ENCODE results near the gene DNAH14.
"Not testable (repeated sequence)": the region's sequence is repeated elsewhere in the genome, so short reads cannot be mapped to it uniquely, and the experiment has no call there.

Gene DNAH14

DNA sequence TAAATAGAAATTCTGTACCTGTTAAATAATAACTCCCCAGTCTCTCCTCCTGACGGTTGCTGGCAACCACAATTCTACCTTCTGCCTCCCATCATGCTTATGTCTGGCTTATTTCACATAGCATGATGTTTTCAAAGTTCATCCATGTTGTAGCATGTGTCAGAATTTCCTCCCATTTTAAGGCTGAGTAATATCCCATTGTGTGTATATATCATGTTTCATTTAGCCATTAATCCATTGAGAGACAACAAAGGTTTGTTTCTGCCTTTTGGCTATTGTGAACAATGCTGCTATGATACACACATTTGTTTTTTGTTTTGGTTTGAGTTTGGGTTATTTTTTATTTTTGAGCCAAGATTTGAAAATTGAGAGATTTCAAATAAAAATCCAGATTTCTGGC is 426.4 kb downstream of the DNAH14 start:
- DNase-seq: no peak

DNA sequence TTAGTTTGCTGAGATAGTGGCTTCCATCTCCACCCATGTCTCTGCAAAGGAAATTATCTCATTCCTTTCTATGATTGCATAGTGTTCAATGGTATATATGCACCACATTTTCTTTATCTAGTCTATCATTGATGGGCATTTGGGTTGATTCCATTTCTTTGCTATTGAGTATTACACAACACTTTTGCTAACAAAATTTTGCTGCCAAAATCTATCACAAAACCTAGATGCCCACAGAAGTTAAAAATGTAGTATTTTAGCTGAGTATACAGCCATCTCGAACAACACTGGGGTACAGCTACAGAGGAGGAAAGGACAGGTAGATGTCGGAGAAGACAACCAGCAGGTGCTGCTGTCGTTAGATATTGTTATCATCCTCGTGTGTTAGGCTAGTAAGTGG is 430.6 kb downstream of the DNAH14 start:
- DNase-seq: no peak

DNA sequence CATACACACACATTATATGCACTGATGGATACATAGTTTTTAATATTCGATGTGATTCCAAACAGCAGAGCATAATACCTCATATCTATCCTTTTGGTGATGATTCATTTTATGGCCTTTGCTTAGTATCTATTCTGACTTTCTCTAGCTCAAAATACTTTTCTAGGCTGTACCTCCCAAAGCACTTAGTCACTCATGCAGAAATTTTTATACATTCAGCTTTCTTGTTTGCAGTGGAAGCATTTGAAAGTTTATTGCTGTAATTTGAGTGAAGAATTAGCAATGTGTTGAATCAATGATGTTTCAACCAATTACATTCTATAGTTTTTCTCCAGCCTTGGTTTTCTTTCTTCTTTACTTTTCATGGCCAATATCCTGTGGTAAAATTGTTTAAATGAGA is 431.7 kb downstream of the DNAH14 start:
- no peak for DNase-seq

DNA sequence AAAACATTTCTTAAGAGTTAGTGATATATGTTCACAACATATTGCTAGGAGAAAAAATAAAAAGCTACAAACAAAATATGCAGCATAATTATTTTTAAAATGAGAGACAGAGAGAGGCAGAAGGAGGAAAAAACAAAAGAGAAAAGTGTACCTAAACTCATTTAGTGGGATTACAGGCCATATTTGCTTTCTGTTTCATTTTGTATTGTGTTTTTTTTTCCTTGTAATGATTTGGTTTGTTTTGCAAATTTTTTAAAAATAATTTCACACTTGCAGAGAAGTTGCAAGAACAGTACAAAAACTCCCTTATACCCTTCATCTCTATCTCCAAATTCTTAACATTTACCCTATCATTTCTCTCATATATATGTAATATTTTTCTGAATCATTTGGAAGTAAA is 433.3 kb downstream of the DNAH14 start:
- no peak for DNase-seq

DNA sequence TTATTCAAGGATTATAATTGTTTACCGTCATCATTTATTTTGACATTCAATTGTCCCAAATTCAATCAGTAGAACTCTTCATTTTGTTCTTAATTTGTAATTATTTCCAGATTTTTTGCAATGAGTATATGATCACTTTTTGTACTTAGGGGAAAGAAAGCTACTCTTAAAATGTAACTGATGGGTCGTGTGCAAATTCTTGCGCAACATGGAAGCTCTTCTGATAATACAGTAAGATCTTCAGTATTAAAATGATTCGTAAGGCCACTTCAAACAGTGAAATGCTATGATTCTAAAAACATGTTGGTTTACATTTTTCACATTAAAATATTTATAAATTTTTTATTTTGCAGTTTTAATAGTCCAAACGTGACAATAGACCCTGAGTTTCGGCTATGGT is 435.0 kb downstream of the DNAH14 start:
- DNase-seq: no peak

DNA sequence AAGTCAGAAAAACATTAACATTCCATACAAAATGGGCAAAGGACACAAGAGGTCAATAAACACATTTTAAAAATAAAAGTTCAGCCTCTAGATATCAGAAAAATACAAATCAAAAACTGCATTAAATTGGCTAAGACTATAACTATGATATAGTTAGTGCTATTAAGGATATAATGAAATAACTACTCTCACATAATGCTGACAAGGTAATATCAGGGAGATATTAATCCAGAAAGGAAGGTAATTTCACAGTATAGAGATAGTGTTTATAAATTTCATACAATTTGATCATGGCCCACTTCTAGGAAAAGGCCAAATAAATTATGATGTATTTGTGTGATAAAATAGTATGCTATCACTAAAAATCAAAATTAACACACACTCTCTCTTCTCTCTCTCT is 436.5 kb downstream of the DNAH14 start:
- DNase-seq: no peak

DNA sequence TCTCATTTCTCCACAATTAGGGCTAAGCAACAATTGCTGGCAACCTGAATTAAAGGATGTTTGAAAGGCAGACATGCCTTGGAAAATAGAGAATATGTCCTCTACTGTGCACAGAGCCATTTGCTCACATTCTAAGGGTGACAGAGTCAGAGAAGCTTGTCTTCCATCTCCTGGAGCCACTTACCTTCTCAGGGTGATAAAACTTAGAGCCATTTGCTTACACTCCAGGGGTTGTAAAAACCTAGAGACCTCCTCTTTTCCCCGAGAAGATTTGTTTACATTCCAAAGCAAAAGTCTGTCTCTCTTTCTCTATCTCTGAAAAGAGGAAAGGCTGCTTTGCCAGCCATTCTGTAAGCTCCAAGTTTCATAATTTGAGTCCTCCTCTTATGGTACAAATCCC is 437.1 kb downstream of the DNAH14 start:
- DNase-seq: no peak

DNA sequence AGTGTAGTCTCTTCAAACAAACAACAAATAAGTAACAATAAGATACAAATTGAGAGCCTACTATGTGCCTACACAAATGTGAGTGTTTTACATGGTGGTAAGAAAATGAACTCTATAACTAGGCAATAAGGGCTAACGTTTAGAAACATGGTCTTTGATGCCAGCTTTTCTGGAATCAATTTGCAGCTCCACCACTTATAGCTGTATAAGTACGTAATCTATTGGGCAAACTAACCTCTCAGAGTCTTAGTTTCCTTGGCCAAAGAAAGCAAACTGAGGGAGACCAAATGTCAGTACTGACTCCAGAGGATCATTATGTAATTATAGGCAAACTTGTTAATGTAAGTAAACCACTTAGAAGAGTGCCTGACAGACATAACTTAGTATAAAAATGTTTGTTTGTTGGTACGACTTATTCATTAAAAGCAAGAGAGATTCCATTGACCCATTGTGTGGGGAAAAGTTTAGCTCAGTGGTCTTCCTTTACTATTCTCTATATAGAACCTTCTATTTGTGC is 438.6 kb downstream of the DNAH14 start:
- no peak for DNase-seq

DNA sequence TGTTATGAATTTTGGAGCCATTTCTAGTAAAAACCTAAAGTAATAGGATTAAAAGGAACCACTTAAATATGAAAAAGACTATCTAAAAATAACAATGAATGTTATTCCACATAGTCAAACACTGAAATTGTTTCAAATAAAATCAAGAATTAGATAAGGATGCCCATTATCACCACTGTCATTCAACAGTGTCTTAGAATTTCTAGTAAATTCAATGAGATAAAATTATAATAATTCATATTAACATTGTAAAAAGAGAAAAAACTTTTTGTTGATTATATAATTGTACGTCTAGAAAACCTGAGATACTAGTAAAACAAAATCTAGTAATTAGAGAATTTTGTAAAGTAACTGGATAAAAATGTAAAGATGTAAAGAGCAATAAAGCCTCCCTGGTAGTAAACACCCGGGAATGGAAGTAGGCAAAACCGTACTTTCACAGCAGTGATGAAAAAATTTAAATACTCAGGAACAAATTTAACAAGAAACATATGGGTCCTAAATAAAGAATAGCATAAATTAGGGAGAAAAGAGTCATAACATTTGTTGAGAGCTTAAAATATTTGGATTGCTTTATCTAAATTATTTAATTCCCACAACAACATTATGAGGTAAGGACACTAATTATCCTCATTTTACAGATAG is 442.0 kb downstream of the DNAH14 start:
- DNase-seq: no peak

DNA sequence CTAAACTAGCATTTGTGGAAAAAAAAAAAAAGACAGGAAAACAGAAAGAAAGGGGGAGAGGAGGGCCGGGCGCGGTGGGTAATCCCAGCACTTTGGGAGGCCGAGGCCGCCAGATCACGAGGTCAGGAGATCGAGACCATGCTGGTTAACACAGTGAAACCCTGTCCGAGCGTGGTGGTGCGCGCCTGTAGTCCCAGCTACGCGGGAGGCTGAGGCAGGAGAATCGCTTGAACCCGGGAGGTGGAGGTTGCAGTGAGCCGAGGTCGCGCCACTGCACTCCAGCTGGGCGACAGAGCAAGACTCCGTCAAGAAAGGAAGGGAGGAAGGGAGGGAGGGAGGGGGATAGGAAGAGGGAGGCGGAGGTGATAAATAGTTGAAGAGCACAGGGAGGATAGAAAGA is 443.7 kb downstream of the DNAH14 start:
- DNase-seq: no peak

DNA sequence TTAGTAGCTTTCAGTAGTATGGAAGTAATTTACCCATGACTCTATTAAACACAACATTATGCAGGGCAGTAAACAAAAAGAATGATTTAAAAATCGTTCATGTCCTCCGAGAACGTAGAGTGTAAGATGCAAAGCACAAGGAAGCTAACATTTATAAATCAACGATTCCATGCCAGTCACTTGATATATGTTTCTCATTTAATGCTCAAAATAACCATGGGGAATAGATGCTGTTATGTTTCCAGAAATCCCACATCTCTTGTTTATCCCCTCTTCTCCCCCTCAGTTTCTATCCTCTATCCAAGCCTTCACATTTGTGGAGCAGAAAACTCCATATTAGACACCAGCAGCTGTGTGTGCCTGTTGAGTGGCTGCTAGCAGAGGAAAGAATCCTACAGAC is 445.5 kb downstream of the DNAH14 start:
- DNase-seq: no peak

DNA sequence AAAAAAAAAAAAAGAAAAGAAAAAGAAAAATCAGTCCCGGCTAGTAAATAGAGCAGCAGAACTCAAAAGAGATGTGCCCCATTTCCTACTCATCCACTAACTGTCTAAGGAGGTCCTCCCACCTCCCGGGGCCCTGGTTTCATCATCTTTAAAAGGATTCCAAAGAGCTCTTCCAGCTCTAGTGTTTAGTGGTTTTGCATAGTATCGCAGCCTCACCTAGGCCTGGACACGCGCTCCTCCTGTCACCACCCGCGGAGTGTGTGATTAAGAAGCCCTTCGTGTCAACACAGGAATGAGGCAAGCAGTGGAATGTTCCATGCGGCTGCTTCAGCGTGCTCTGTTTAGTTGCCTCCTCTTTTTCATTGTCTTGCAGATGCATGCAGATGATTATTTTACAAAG is 449.4 kb downstream of the DNAH14 start:
- peak; percentile 74 for DNase-seq

DNA sequence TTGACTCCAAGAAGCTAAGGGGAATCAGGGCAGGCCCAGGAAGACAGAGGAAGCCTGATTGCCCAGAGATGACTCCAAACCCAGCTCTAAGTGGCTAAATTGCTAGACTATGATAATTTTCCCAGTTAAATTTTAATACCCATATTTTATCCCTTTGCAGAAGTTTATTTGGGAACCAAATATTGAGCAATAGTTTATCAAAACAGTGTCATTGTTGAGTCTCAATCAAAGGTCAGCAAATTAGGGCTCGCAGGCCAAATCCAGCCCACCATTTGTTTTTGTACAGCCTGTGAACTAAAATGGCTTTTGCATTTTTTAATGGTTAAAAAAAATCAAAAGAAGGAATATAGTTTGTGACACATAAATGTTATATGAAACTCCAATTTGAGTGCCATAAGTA is 451.2 kb downstream of the DNAH14 start:
- DNase-seq: no peak

DNA sequence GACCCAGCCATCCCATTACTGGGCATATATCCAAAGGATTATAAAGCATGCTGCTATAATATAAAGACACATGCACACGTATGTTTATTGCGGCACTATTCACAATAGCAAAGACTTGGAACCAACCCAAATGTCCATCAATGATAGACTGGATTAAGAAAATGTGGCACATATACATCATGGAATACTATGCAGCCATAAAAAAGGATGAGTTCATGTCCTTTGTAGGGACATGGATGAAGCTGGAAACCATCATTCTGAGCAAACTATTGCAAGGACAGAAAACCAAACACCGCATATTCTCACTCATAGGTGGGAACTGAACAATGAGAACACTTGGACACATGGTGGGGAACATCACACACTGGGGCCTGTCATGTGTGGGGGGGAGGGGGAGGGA is 457.4 kb downstream of the DNAH14 start:
- not testable (repeated sequence) for DNase-seq

DNA sequence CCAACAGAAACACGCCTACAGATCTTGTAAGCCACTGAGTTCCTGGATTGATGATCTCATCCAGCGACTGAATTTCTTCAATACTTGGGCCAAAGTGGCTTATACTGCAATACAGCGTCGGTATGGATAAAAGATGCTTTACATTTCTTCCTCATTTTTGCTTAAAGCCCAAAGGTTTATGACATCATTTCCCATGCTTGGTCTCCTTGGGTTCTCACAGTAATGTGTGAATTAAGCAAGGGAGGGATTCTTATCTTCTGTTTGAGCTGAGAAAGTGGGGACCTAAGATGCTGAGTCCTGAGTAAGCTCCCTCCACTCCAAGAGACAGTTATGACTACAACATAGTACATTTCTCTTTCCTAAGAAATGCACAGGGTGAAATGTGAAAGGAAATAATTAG is 458.9 kb downstream of the DNAH14 start:
- peak; percentile 21 for DNase-seq

DNA sequence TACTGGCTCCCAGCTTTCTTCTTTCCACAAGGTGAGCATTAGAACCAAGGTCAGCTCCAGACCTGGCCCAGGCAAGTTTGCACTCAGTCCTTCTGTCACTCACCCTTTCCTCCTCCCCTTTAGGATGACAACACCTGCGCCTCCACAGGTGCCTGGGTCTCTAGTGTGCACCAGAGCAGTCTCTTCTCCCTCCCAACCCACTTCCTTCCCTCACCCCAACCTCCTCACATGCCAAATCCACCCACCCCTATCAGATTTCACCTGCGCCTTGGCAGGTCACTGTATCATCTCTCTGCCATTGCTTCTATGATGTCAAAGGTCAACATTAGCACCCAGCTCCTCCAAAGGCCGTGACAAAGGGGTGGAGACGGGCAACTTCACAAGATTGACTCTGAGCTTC is 460.4 kb downstream of the DNAH14 start:
- no peak for DNase-seq

DNA sequence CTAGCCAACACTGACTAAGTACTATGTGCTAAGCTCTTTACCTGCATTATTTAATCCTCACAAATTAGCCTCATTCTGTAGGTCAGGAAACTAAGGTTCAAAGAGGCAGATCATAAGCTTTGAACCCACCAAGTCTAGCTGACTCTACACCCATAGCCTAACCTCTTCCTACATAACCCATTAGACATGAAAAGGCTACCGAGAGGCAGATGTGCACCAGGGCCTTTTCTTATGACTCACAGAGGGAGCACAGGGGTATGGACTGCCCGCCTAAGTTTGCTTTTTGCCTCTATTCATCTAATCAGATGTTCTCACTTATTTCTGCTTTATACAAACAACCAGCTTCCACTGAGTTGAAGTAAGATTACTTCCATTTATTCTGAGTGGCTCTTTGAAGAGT is 466.9 kb downstream of the DNAH14 start:
- DNase-seq: no peak

DNA sequence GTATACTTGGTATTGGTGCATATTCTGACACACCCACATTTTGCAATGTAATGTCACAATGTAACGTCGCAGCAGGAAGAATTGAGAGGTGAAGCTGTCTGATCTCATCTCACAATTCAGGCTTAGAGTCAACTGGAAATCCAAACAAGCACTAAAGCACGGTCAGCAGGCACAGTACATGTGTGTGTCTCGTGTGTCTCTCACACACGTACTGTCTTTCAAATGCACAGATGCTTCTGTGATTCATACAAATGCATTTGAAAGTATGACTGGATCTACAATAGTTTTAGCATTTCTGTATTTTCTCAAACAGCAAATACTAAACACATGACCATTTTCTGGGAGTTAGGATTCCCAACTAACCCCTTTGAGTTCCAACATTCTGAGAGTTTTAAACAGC is 471.5 kb downstream of the DNAH14 start:
- no peak for DNase-seq

DNA sequence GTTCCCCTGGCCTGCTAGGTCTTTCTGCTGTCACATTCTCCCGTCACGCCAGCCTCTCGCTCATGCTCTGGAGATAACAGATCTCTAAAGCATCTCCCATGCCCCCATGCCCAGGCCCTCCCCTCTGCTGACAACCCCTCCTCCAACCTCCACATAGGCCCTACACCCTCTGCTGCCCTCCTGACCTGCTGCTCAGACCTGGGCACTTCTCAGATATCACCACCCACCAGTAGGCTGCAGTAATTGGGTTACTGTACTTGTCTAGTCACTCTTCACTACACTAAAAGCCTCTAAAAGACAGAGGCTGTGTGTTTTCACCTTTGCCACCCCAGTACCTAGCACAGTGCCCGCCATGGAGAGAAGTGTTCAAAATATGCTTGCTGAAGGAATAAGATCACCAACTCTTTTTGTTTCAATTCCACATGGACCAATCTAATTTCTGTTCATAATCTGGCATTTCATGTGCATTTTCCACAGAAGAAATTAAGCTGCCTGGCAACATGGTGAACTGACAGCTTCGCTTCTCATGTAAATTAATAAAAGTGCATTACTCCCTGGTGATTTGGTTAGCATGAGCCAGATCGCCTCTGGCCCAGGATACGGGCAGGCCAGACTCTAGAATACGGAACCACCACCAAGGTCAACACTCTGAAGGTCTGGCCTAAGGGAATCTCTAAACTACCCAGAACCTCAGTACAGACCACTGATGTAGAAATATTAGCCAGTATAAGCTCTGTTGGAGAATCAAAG is 477.7 kb downstream of the DNAH14 start:
- DNase-seq: no peak

DNA sequence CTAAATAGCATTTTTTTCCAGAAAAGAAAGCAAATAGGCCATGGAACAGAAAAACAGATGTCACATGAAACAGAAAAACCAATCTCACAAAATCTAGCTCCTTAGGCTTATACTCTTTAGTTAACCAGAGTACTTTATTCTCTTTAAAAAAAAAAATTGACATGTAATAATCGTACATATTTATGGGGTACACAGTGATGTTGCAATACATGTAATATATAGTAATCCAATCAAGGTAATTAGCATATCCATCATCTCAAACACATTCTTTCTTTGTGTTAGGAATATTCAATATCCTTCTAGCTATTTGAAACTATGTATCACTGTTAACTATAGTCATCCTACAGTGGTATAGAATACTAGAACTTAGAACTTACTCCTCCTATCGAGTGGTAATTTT is 478.3 kb downstream of the DNAH14 start:
- no peak for DNase-seq

DNA sequence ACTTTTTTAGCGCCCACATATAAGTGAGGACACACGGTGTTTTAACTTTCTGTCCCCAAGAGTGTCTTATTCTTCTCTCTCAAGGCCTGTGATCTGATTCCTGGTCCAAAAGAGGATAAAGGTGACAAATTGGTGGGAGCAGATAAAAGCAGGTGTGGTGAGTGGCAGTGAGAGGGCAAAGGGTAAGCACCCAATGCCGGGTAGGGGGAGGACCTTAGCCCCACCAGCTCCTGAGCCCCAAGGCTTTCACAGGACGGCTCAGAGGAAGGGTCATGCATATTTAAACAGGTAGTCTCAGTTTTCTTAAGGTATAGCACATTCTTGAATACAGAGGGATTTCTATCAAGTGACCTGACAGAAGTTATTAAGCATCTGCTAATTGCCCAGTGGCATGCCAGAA is 478.8 kb downstream of the DNAH14 start:
- DNase-seq: no peak

DNA sequence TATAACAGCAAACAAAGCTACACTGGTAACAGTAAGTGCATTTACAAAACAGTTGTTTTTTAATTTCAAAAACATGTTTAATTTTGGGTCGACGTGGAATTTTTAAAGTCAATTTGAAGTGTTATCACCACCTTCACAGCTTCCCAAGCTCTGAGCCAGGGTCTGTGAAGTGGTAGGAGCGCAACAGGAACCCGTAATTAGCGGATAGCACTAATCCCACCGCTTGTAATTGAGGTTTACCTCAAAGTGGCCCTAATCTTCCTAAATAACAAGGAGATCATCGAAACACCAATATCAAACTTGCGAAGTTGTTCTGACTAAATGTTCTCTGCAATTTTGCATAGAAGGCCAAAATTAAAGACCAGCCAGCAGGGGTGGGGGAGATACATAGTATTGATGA is 479.6 kb downstream of the DNAH14 start:
- DNase-seq: no peak

DNA sequence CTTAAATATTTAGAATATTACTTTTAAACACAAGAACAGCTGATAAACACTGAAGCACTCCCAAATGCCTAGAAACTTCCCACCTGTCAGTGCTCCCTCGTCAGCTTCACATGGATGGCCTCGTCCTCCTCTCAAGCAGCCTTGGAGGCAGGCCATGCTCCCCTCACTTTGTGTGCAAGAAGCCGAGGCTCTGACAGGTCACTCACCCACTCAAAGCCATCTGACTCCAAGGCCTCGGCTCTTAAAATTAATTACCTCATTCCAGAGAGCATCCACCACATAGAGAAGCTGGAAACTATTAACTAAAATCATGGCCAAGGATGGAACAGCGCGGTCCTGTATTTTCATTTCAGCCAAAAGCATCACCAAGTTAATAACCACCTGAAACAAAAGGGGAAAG is 480.6 kb downstream of the DNAH14 start:
- DNase-seq: no peak

DNA sequence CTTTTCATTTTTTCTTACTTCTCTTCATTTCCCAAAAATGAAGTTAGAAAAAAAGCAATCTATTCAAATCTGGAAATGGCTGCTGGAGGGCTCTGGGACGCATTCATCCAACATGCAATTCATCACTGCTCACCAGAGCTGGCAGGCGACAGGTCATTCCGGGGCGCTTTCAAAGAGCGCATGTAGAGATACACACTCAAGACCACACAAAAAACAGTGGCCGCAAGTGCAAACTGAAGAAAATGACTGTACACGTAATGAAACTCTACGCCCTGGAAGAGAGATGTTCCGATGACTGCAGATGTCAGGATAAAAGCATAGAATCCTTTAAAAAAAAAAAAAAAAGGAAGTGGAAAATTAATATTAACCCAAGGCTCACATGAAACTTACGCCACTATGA is 482.8 kb downstream of the DNAH14 start:
- no peak for DNase-seq

Data from fibroblast of skin of back (primary cell).